Measurements from ENCODE around the gene DGKG.

The DGKG gene

GRCh38 chr3:186246941-186247340, 115.1 kb downstream of the DGKG start:
- H3K4me1 ChIP-seq = peaks cover 8% of the 10 kb centered on the region
- DNase-seq = no peak
- H3K4me3 ChIP-seq (ENCODE audit: low read depth, low read length) = no peak overlapping the region
- H3K36me3 ChIP-seq = no peaks in the 10 kb centered on the region
- no peaks in the 10 kb centered on the region for H3K9me3 ChIP-seq
- no peaks in the 10 kb centered on the region for H3K27me3 ChIP-seq
- no peak for TF ChIP-seq CTCF (IDR thresholded peaks at IDR 0.05; ENCODE audit: low read depth, low read length)

- no peak for DNase-seq
- H3K4me1 ChIP-seq = peaks cover 6% of the 10 kb centered on the region
- no peaks in the 10 kb centered on the region for H3K36me3 ChIP-seq
- H3K9me3 ChIP-seq = no peaks in the 10 kb centered on the region
- H3K27me3 ChIP-seq = no peaks in the 10 kb centered on the region
- H3K4me3 ChIP-seq (ENCODE audit: low read depth, low read length) = no peak overlapping the region
- TF ChIP-seq CTCF (IDR thresholded peaks at IDR 0.05; ENCODE audit: low read depth, low read length) = no peak
Observed at GRCh38 chr3:186244016-186244415, 118.0 kb downstream of the DGKG start.

- peak; percentile 92 for DNase-seq
- Histone ChIP-seq H3K4me1 (peaks cover 6% of the 10 kb centered on the region), H3K4me3 (ENCODE audit: low read depth, low read length) (peak overlapping the region; percentile 54), H3K36me3 (0 out of 2 replicates have a peak, but pooled peaks cover 5% of the 10 kb centered on the region), H3K27me3 (no peaks in the 10 kb centered on the region), H3K9me3 (no peaks in the 10 kb centered on the region)
- TF ChIP-seq CTCF (IDR thresholded peaks at IDR 0.05; ENCODE audit: low read depth, low read length) = peak; percentile 89
Observed at GRCh38 chr3:186241910-186242821, 119.9 kb downstream of the DGKG start.

GRCh38 chr3:186239321-186239720, 122.7 kb downstream of the DGKG start:
- TF ChIP-seq CTCF (IDR thresholded peaks at IDR 0.05; ENCODE audit: low read depth, low read length) = peak; percentile 25; the same call in 1 of the 2 replicates
- Histone ChIP-seq H3K4me3 (ENCODE audit: low read depth, low read length) (no peak overlapping the region), H3K27me3 (no peaks in the 10 kb centered on the region), H3K4me1 (peaks cover 6% of the 10 kb centered on the region), H3K9me3 (no peaks in the 10 kb centered on the region), H3K36me3 (0 out of 2 replicates have a peak, but pooled peaks cover 5% of the 10 kb centered on the region)
- DNase-seq = no peak

GRCh38 chr3:186237915-186238314, 124.1 kb downstream of the DGKG start:
- H3K4me3 ChIP-seq (ENCODE audit: low read depth, low read length) = no peak overlapping the region
- H3K36me3 ChIP-seq = 0 out of 2 replicates have a peak, but pooled peaks cover 5% of the 10 kb centered on the region
- H3K27me3 ChIP-seq = no peaks in the 10 kb centered on the region
- H3K4me1 ChIP-seq = peaks cover 3% of the 10 kb centered on the region
- H3K9me3 ChIP-seq = no peaks in the 10 kb centered on the region
- DNase-seq = no peak
- no peak for TF ChIP-seq CTCF (IDR thresholded peaks at IDR 0.05; ENCODE audit: low read depth, low read length)

All from BE2C (cell line).